Measurements from ENCODE around the gene ATF6. TPM values are rescaled to one million over a fixed set of nuclear protein-coding genes. Genes with fewer than 3 reads are reported as not detected.
A peak's percentile ranks its signal among the peaks of the same experiment; 100 is the strongest.
"Not testable (repeated sequence)": the region's sequence is repeated elsewhere in the genome, so short reads cannot be mapped to it uniquely, and the experiment has no call there.

ATF6 gene
- total and polyA plus RNA-seq, 2 experiments from 2014 or later = 14.6 to 18.1 TPM

DNA sequence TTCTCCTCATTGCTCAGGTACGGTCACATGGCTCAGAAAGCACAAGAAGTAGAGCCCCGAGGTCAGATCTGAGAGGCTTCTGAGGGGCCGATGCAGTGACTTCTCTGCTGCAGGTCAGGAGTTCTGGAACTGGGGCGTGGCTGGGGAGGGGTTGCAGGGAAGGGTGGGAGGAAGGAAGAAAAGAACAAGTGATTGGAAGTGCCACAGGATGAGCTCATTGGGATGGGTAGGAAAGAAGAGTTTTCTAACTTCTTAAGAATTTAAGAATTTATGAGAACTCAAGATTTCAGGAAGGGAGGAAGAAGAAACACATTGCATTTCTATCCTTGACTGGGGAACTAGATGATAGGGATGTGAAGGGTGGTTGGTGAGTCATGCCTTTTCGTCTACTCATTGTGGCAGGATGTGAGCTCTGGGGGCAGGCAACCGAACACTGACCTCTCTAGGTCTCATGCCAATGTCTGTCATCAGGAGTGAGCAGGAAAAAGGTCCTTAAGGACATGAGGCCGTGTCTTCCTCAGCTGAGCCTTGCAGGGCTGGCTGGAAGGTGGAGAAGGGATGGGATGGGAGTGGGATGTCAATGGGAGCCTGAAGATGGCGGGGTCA lies 44.3 kb upstream of the ATF6 start:
- TF ChIP-seq, protein P1, sequence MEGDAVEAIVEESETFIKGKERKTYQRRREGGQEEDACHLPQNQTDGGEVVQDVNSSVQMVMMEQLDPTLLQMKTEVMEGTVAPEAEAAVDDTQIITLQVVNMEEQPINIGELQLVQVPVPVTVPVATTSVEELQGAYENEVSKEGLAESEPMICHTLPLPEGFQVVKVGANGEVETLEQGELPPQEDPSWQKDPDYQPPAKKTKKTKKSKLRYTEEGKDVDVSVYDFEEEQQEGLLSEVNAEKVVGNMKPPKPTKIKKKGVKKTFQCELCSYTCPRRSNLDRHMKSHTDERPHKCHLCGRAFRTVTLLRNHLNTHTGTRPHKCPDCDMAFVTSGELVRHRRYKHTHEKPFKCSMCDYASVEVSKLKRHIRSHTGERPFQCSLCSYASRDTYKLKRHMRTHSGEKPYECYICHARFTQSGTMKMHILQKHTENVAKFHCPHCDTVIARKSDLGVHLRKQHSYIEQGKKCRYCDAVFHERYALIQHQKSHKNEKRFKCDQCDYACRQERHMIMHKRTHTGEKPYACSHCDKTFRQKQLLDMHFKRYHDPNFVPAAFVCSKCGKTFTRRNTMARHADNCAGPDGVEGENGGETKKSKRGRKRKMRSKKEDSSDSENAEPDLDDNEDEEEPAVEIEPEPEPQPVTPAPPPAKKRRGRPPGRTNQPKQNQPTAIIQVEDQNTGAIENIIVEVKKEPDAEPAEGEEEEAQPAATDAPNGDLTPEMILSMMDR (IDR thresholded peaks at IDR 0.05; ENCODE audit: low read depth, low read length) = no peak
- H3K4me3 ChIP-seq = no peak overlapping the region
- no peaks in the 10 kb centered on the region for H3K4me1 ChIP-seq (ENCODE audit: low read depth)
- no peaks in the 10 kb centered on the region for H3K9me3 ChIP-seq (ENCODE audit: low read depth)
- no peaks in the 10 kb centered on the region for H3K36me3 ChIP-seq
- DNase-seq (ENCODE audit: low read depth in 1 of 2, low spot score in 1 of 2) = peak in 1 of 2 donors; percentile 79
- no peak overlapping the region for H3K27ac ChIP-seq
- H3K27me3 ChIP-seq = peaks cover 60% of the 10 kb centered on the region

DNA sequence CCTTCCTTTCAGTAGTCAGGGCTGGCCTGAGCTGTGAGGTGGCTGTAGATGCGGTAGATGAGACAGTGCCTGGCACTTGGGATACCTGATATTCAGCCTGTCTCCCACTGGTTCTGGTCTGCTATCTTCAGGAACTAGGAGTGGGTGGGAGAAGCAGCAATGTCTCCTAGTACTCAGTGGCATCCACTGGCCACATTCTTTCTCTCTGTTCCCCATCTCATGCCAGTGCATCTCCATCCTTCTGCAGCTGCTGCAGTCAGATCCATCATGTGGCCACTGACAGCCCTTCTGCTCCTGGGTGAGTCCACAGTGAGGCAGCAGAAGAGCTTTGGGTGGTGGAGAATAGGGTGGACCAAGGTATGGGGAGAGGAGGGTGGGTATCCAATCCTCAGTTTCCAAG lies 43.7 kb upstream of the ATF6 start:
- no peaks in the 10 kb centered on the region for H3K9me3 ChIP-seq (ENCODE audit: low read depth)
- no peaks in the 10 kb centered on the region for H3K4me1 ChIP-seq (ENCODE audit: low read depth)
- no peak for DNase-seq (ENCODE audit: low read depth in 1 of 2, low spot score in 1 of 2)
- no peaks in the 10 kb centered on the region for H3K36me3 ChIP-seq
- no peak overlapping the region for H3K27ac ChIP-seq
- no peak overlapping the region for H3K4me3 ChIP-seq
- peaks cover 54% of the 10 kb centered on the region for H3K27me3 ChIP-seq
- TF ChIP-seq, protein P1 (IDR thresholded peaks at IDR 0.05; ENCODE audit: low read depth, low read length) = no peak

DNA sequence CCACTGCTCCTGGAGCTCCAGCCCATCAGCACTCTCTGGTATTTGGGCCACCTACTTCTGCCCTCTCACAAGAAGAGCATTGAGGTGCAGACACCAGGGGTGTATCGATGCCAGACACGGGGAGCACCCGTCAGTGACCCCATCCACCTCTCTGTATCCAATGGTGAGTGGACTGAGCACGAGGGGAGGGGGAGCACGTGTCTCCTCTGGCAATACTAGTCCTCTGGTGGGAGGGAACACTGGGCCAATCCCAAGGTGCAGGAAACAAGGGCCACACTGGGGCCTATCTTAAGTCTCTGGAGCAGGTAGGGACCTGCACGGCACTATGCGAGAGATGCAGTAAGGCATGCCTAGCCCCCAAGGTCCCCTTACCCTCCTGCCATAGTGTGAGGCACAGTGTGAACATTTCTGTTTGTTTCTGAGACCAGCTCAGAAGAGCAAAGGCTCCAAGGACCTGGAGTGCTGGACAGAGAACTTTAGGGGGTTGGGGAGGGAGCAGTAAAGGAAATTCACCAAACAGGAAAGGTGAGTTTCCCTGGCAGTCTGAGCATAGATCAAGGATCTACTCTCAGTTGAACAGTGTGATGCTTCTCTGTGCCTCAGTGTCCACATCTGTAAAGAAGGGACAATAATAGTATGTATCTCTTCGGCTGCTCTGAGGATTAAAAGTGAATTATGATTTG lies 42.5 kb upstream of the ATF6 start:
- H3K27ac ChIP-seq = no peak overlapping the region
- H3K4me1 ChIP-seq (ENCODE audit: low read depth) = no peaks in the 10 kb centered on the region
- H3K36me3 ChIP-seq = no peaks in the 10 kb centered on the region
- no peaks in the 10 kb centered on the region for H3K9me3 ChIP-seq (ENCODE audit: low read depth)
- TF ChIP-seq, protein P1 (IDR thresholded peaks at IDR 0.05; ENCODE audit: low read depth, low read length) = no peak
- no peak for DNase-seq (ENCODE audit: low read depth in 1 of 2, low spot score in 1 of 2)
- H3K27me3 ChIP-seq = peaks cover 51% of the 10 kb centered on the region
- H3K4me3 ChIP-seq = no peak overlapping the region

DNA sequence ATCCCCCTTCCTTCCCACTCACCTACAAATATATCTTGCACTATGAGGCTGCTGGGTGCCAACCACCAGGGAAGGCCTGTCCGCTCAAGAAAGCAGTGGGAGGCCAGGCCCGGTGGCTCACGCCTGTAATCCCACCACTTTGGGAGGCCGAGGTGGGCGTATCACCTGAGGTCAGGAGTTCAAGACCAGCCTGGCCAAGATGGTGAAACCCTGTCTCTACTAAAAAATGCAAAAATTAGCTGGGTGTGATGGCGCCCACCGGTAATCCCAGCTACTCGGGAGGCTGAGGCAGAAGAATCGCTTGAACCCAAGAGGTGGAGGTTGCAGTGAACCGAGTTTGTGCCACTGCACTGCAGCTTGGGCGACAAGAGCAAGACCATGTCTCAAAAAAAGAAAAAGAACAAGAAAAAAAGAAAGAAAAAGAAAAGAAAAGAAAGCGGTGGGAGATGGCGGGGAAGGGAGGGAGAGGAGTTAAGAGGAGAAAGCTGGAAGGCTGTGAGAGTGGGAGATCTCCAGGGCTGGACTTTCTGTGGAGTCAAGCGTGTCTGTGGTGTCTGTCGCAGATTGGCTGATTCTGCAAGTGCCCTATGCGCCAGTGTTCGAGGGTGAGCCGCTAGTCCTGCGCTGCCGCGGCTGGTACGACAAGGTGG lies 40.7 kb upstream of the ATF6 start:
- H3K27ac ChIP-seq; H3K9me3 ChIP-seq (ENCODE audit: low read depth); H3K36me3 ChIP-seq; DNase-seq (ENCODE audit: low read depth in 1 of 2, low spot score in 1 of 2); H3K4me1 ChIP-seq (ENCODE audit: low read depth): not testable (repeated sequence)
- Histone ChIP-seq H3K27me3 (peaks cover 44% of the 10 kb centered on the region), H3K4me3 (peak overlapping the region; percentile 51)

DNA sequence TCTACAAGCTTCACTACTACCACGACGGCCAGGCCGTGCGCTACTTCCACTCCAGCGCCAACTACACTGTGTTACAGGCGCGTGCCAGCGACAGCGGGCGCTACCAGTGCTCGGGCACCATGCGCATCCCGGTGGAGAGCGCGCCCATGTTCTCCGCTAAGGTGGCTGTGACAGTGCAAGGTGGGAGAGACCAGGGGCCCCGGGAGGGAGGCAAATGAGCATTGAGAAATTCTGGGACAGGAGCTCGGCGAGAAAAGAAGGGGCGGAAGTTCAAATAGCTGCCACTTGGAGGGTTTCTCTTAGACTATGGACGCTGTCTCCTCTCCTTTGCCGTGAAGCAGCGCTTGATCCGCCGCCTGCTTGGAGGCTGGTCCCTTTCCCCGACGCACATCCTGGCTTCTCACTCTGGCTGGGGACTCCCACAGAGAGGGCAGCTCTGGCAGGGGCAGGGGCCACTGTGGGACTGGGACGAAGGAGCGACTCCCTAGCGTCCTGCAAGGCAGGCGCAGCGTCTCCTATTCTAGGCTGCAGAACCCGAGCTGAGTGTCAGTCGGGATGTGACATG lies 40.1 kb upstream of the ATF6 start:
- Histone ChIP-seq H3K27me3 (peaks cover 42% of the 10 kb centered on the region), H3K27ac (peak overlapping the region; percentile 21)

More for the DNA sequence above, 40.1 kb upstream of the ATF6 start:
- TF ChIP-seq, protein P1 (IDR thresholded peaks at IDR 0.05; ENCODE audit: low read depth, low read length) = peak; percentile 46
- no peaks in the 10 kb centered on the region for H3K36me3 ChIP-seq
- H3K4me3 ChIP-seq = peak overlapping the region; percentile 51
- DNase-seq (ENCODE audit: low read depth in 1 of 2, low spot score in 1 of 2) = peak in 1 of 2 donors; percentile 57
- H3K9me3 ChIP-seq (ENCODE audit: low read depth) = no peaks in the 10 kb centered on the region
- no peaks in the 10 kb centered on the region for H3K4me1 ChIP-seq (ENCODE audit: low read depth)
